ENCODE results near the gene ZMYND10.

GRCh38 chr3:50297896-50298725, 47.4 kb downstream of the ZMYND10 start:
- TF ChIP-seq EZH2 (IDR thresholded peaks at IDR 0.05; ENCODE audit: borderline replicate concordance, low read depth, low read length, severe bottlenecking) (no peak), POLR2A (IDR thresholded peaks at IDR 0.05; ENCODE audit: low read depth, low read length) (no peak)

Measured in endothelial cell of umbilical vein (primary cell).